ENCODE data around the gene DPY19L3.

DNA sequence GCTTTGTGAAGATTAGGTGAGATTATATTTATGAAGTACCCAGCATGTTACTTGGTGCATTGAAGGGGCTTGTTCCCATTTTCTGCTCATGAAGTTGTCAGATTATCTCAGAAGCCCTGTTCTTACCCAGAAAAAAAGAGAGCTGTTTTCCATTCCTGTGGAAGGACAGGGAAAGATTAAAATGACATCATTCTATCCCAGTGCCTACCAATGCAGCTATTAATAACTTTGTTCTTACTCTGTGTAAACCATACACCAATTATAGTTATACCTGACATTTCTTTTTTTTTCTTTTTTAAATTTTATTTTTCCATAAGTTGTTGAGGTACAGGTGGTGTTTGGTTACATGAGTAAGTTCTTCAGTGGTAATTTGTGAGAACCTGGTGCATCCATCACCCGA is 41.5 kb upstream of the DPY19L3 start:
- TF ChIP-seq POLR2AphosphoS5 (IDR thresholded peaks at IDR 0.05) = no peak
- TF ChIP-seq CTCF (IDR thresholded peaks at IDR 0.05) = no peak
